OCI-LY1 (cell line): ENCODE results near the gene DEFB129.

Experiments
- H2AFZ ChIP-seq: fragments of 200-600 bp; sonication (generic), shearing (Covaris generic); 2 replicates; pipeline ENCODE4 v1.6.0; 2014; ENCODE audit warnings: antibody characterized with exemption, mild to moderate bottlenecking, low read length
- H3F3A ChIP-seq: fragments of 200-600 bp; sonication (generic), shearing (Covaris generic); 2 replicates; pipeline ENCODE4 v1.6.0; 2014; ENCODE audit warnings: mild to moderate bottlenecking, antibody characterized with exemption, low read length, moderate library complexity; ENCODE audit not compliant: insufficient read depth
- H3K27ac ChIP-seq: fragments of 200-600 bp; sonication (generic); 2 replicates; pipeline ENCODE4 v1.5.1; 2014; ENCODE audit warnings: low read length, mixed run types, mild to moderate bottlenecking, low read depth; ENCODE audit not compliant: poor library complexity, severe bottlenecking
- H3K27me3 ChIP-seq: fragments of 200-600 bp; sonication (generic); 2 replicates; pipeline ENCODE4 v1.6.0; 2014; ENCODE audit warnings: antibody characterized with exemption, mild to moderate bottlenecking, low read length, moderate library complexity; ENCODE audit not compliant: insufficient read depth
- H3K36me3 ChIP-seq: fragments of 200-600 bp; sonication (generic); 2 replicates; pipeline ENCODE4 v1.6.1; 2014; ENCODE audit warnings: mild to moderate bottlenecking, antibody characterized with exemption, low read length, moderate library complexity, mixed read lengths; ENCODE audit not compliant: insufficient read depth
- H3K4me1 ChIP-seq: fragments of 200-600 bp; sonication (generic); 2 replicates; pipeline ENCODE4 v1.5.1; 2014; ENCODE audit warnings: mild to moderate bottlenecking, low read length, moderate library complexity; ENCODE audit not compliant: insufficient read depth, severe bottlenecking
- H3K4me2 ChIP-seq: fragments of 200-600 bp; sonication (generic), shearing (Covaris generic); 2 replicates; pipeline ENCODE4 v1.6.1; 2014; ENCODE audit warnings: low read length
- H3K4me3 ChIP-seq: fragments of 200-600 bp; sonication (generic); 2 replicates; pipeline ENCODE4 v1.5.1; 2014; ENCODE audit warnings: low read length, low read depth, mild to moderate bottlenecking, mixed read lengths; ENCODE audit not compliant: poor library complexity, severe bottlenecking
- H3K79me2 ChIP-seq: fragments of 200-600 bp; shearing (Covaris generic); 2 replicates; pipeline ENCODE4 v1.6.1; 2016; ENCODE audit warnings: mixed run types, low read length, mixed read lengths; ENCODE audit not compliant: insufficient read depth
- H3K9ac ChIP-seq: fragments of 200-600 bp; sonication (generic), shearing (Covaris generic); 2 replicates; pipeline ENCODE4 v1.6.1; 2014; ENCODE audit warnings: mild to moderate bottlenecking, low read length, mixed read lengths
- H3K9me2 ChIP-seq: fragments of 200-600 bp; sonication (generic), shearing (Covaris generic); 2 replicates; pipeline ENCODE4 v1.6.1; 2014; ENCODE audit warnings: low read depth, mild to moderate bottlenecking, low read length, mixed read lengths
- H3K9me3 ChIP-seq: fragments of 200-600 bp; shearing (Covaris generic); 2 replicates; pipeline ENCODE4 v1.6.1; 2014; ENCODE audit warnings: low read length, mixed read lengths
- H4K20me1 ChIP-seq: fragments of 200-600 bp; sonication (generic), shearing (Covaris generic); 2 replicates; pipeline ENCODE4 v1.6.0; 2016; ENCODE audit warnings: mild to moderate bottlenecking, low read length; ENCODE audit not compliant: insufficient read depth
- CTCF ChIP-seq: fragments of 200-600 bp; sonication (generic), shearing (Covaris generic); IDR thresholded peaks from 2 replicates; pipeline ENCODE4 v1.5.1; 2017; ENCODE audit warnings: mild to moderate bottlenecking, antibody characterized with exemption, low read length, moderate library complexity, mixed read lengths
- EZH2 ChIP-seq: fragments of 200-600 bp; sonication (generic), shearing (Covaris generic); IDR thresholded peaks from 2 replicates; pipeline ENCODE4 v1.8.0; 2017; ENCODE audit warnings: borderline replicate concordance, mixed run types, mild to moderate bottlenecking, antibody characterized with exemption, low read length, moderate library complexity, mixed read lengths

Gene DEFB129

GRCh38 chr20:277496-277781 lies 50.4 kb downstream of the DEFB129 start:
- no peaks in the 10 kb centered on the region for H3K79me2 ChIP-seq
- H3K4me2 ChIP-seq: no peak overlapping the region
- no peak for TF ChIP-seq CTCF
- TF ChIP-seq EZH2: no peak
- H3K9ac ChIP-seq: no peak overlapping the region
- H3K27ac ChIP-seq: no peak overlapping the region
- no peaks in the 10 kb centered on the region; the same call in 1 of the 2 replicates for H3K36me3 ChIP-seq
- H3K4me1 ChIP-seq: no peaks in the 10 kb centered on the region
- no peaks in the 10 kb centered on the region for H4K20me1 ChIP-seq
- no peaks in the 10 kb centered on the region for H3K9me2 ChIP-seq
- H3K9me3 ChIP-seq: no peaks in the 10 kb centered on the region
- H3K27me3 ChIP-seq: no peaks in the 10 kb centered on the region
- H3F3A ChIP-seq: no peaks in the 10 kb centered on the region
- no peak overlapping the region for H3K4me3 ChIP-seq
- H2AFZ ChIP-seq: no peak overlapping the region

GRCh38 chr20:278181-278580 lies 51.1 kb downstream of the DEFB129 start:
- no peaks in the 10 kb centered on the region for H3K27me3 ChIP-seq
- H4K20me1 ChIP-seq: no peaks in the 10 kb centered on the region
- no peaks in the 10 kb centered on the region for H3K79me2 ChIP-seq
- H3K4me1 ChIP-seq: no peaks in the 10 kb centered on the region
- no peaks in the 10 kb centered on the region for H3F3A ChIP-seq
- H3K36me3 ChIP-seq: no peaks in the 10 kb centered on the region; the same call in 1 of the 2 replicates
- H3K9ac ChIP-seq: no peak overlapping the region
- no peak overlapping the region for H2AFZ ChIP-seq
- TF ChIP-seq CTCF (no peak), EZH2 (no peak)
- H3K27ac ChIP-seq: no peak overlapping the region
- H3K9me2 ChIP-seq: no peaks in the 10 kb centered on the region
- H3K4me3 ChIP-seq: no peak overlapping the region
- no peak overlapping the region for H3K4me2 ChIP-seq
- H3K9me3 ChIP-seq: no peaks in the 10 kb centered on the region

GRCh38 chr20:278607-279571 lies 51.8 kb downstream of the DEFB129 start:
- Histone ChIP-seq H4K20me1 (no peaks in the 10 kb centered on the region), H2AFZ (no peak overlapping the region), H3K27me3 (no peaks in the 10 kb centered on the region), H3K9me3 (no peaks in the 10 kb centered on the region), H3K4me3 (no peak overlapping the region), H3F3A (no peaks in the 10 kb centered on the region), H3K4me2 (no peak overlapping the region), H3K4me1 (no peaks in the 10 kb centered on the region), H3K9ac (no peak overlapping the region), H3K27ac (no peak overlapping the region), H3K36me3 (no peaks in the 10 kb centered on the region; the same call in 1 of the 2 replicates), H3K79me2 (no peaks in the 10 kb centered on the region), H3K9me2 (no peaks in the 10 kb centered on the region)
- no peak for TF ChIP-seq CTCF
- TF ChIP-seq EZH2: no peak
